Naive thymus-derived CD4-positive, alpha-beta T cell (primary cell): Measurements from ENCODE around the gene DIP2B. TPM values are rescaled to one million over a fixed set of nuclear protein-coding genes. Genes with fewer than 3 reads are reported as not detected.
A peak's percentile ranks its signal among the peaks of the same experiment; 100 is the strongest.

Experiments used
- ATAC-seq: fragments of 150-1000 bp; cut with Tn5 transposase; 2 replicates; pipeline ENCODE4 v1.10.0; 2021; ENCODE audit warnings: mild to moderate bottlenecking, moderate library complexity
- CTCF ChIA-PET: fragments of 350-600 bp; sonication (Branson Sonifier 250); formaldehyde crosslinking; loops from one replicate; lab custom pipeline; 2021; ENCODE audit warnings: antibody characterized with exemption; lab: Charles Lee
- POLR2A ChIA-PET: fragments of 350-600 bp; sonication (Branson Sonifier 250); formaldehyde crosslinking; loops from one replicate; lab custom pipeline; 2021; ENCODE audit warnings: antibody characterized with exemption, inconsistent platforms; lab: Charles Lee
- DNase-seq, 9 donors: peaks; one replicate each; pipeline versions ENCODE4 v3.0.0 to v3.0.0-alpha.2; 2020 to 2022; ENCODE audit warnings: mixed read lengths in 1 of 9
- H3K27ac ChIP-seq: one replicate; pipeline ENCODE4 v1.7.0; 2013; ENCODE audit warnings: mild to moderate bottlenecking, low read depth, low read length, moderate library complexity
- H3K27me3 ChIP-seq, 2 donors: one replicate each; pipeline ENCODE4 v1.7.0; 2013; ENCODE audit warnings: low read length in 2 of 2, mild to moderate bottlenecking in 2 of 2, moderate library complexity in 2 of 2; ENCODE audit not compliant: control insufficient read depth in 2 of 2, insufficient read depth in 2 of 2
- H3K36me3 ChIP-seq, 3 experiments: 1 replicate in 2 of 3; 2 replicates in 1 of 3; pipeline ENCODE4 v1.7.0; 2013; ENCODE audit warnings: low read length in 3 of 3, mild to moderate bottlenecking in 3 of 3, moderate library complexity in 1 of 3; ENCODE audit not compliant: insufficient read depth in 3 of 3, control insufficient read depth in 2 of 3
- H3K4me1 ChIP-seq, 2 donors: one replicate each; pipeline ENCODE4 v1.7.0; 2013; ENCODE audit warnings: low read length in 2 of 2, mild to moderate bottlenecking in 2 of 2, moderate library complexity in 1 of 2; ENCODE audit not compliant: control insufficient read depth in 2 of 2, insufficient read depth in 2 of 2
- H3K4me3 ChIP-seq: 2 replicates; pipeline ENCODE4 v1.7.0; 2013; ENCODE audit warnings: mild to moderate bottlenecking, low read length
- H3K9me3 ChIP-seq, 3 experiments: 1 replicate in 2 of 3; 2 replicates in 1 of 3; pipeline ENCODE4 v1.7.0; 2013; ENCODE audit warnings: low read length in 3 of 3; ENCODE audit not compliant: control insufficient read depth in 2 of 3
- H3K27ac Mint-ChIP-seq, 9 donors: one replicate each; pipeline ENCODE4 v1.8.0; 2020 to 2022; ENCODE audit warnings: mixed read lengths in 9 of 9, mild to moderate bottlenecking in 8 of 9, moderate library complexity in 5 of 9, inconsistent platforms in 2 of 9
- H3K27me3 Mint-ChIP-seq, 5 donors: one replicate each; pipeline ENCODE4 v1.8.0; 2021 to 2022; ENCODE audit warnings: mixed read lengths in 5 of 5, mild to moderate bottlenecking in 1 of 5
- H3K36me3 Mint-ChIP-seq, 5 donors: one replicate each; pipeline ENCODE4 v1.8.0; 2020 to 2022; ENCODE audit warnings: mixed read lengths in 5 of 5, mild to moderate bottlenecking in 3 of 5, inconsistent platforms in 1 of 5
- H3K4me1 Mint-ChIP-seq, 7 donors: one replicate each; pipeline ENCODE4 v1.8.0; 2020 to 2022; ENCODE audit warnings: mixed read lengths in 7 of 7, mild to moderate bottlenecking in 3 of 7, inconsistent platforms in 1 of 7
- H3K4me3 Mint-ChIP-seq, 10 donors: one replicate each; pipeline ENCODE4 v1.8.0; 2020 to 2022; ENCODE audit warnings: mild to moderate bottlenecking in 10 of 10, mixed read lengths in 10 of 10, moderate library complexity in 6 of 10, inconsistent platforms in 2 of 10
- H3K9me3 Mint-ChIP-seq, 11 donors: one replicate each; pipeline ENCODE4 v1.8.0; 2020 to 2022; ENCODE audit warnings: mixed read lengths in 11 of 11, mild to moderate bottlenecking in 4 of 11, inconsistent platforms in 1 of 11, moderate library complexity in 1 of 11
- intact Hi-C, 2 donors: fragments of 100-400 bp; cut with micrococcal nuclease; formaldehyde crosslinking; loops; one replicate each; pipeline ENCODE4 v1.15.1; 2023
- polyA plus RNA-seq, 2 donors: library from polyadenylated mRNA; unstranded; fragments of 300-500 nt; fragmentation: Illumina TruSeq; gene quantifications; one replicate each; pipeline ENCODE4 v1.2.3, GENCODE V29; 2021
- total RNA-seq, 6 experiments: library from RNA in 5 of 6; stranded (reverse) in 5 of 6; gene quantifications; 1 replicate in 5 of 6; 2 replicates in 1 of 6; pipeline ENCODE4 v1.2.3 and lab custom pipeline; 2021 to 2026

Gene DIP2B
- total and polyA plus RNA-seq, 7 experiments from 2014 or later: 10.0 to 41.8 (median 34.3) TPM

DNA sequence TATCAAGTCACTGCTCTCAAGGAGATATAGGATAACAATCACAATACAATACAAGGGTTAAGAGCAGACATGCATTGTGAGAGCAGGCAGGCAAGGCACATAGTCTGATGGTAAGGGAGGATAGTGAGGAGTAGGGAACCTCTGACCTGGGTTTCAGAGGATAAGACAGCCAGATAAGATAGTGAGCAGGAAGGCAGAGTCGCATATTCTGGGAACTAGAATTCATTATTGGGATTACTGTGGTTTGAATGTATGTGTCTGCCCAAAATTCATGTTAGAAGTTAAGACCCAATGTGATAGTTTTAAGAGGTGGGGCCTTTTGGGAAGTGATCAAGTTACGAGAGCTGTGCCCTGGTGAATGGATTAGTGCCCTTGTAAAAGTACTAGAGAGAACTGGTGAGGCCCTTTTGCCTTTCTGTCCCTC, 244.7 kb downstream of the DIP2B start:
- peak overlapping the region in 2 of 9 donors; percentile 15 to 77 for H3K27ac Mint-ChIP-seq
- H3K4me3 Mint-ChIP-seq: no peak overlapping the region
- peaks cover 0 to 3% (median 0%) of the 10 kb centered on the region in 7 donors for H3K4me1 Mint-ChIP-seq
- ChIA-PET POLR2A (no interaction called here), CTCF (interaction anchor here (1.0 kb wide), 1 partner anchor 16 kb away, joined by 3 read pairs; no protein-coding TSS in a partner anchor)
- DNase-seq (no peak), ATAC-seq (no peak)
- H3K9me3 ChIP-seq: no peaks in the 10 kb centered on the region
- no peaks in the 10 kb centered on the region for H3K27me3 Mint-ChIP-seq
- intact Hi-C loops: no loop called here
- no peaks in the 10 kb centered on the region for H3K4me1 ChIP-seq
- no peak overlapping the region for H3K4me3 ChIP-seq
- H3K27me3 ChIP-seq: no peaks in the 10 kb centered on the region
- H3K9me3 Mint-ChIP-seq: peaks cover 0 to under 1% (median 0%) of the 10 kb centered on the region in 11 donors
- H3K36me3 Mint-ChIP-seq: peaks cover 9 to 41% (median 20%) of the 10 kb centered on the region in 5 donors
- peaks cover 0 to 26% (median 0%) of the 10 kb centered on the region in 3 experiments for H3K36me3 ChIP-seq
- no peak overlapping the region for H3K27ac ChIP-seq

DNA sequence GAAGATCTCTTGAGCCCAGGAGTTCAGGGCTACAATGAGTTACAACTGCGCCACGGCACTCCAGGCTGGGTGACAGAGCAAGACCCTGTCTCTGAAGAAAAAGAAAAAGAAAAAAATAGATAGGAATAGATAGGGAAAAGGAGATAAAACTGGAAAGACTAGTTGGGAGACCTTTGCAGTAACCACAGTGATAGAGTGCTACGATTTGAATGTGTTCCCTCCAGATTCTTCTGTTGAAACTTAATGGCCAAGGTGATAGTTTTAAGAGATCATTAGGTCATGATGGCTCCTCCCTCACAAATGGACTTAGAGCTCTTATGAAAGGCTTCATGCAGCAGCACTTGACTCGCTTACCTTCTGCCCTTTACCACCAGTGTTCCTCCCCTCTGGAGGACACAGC, 245.6 kb downstream of the DIP2B start:
- Mint-ChIP-seq H3K27ac (peak overlapping the region in 5 of 9 donors; percentile 3 to 77 (median 60)), H3K9me3 (no peaks in the 10 kb centered on the region), H3K4me1 (peaks cover 0 to 3% (median 0%) of the 10 kb centered on the region in 7 donors), H3K27me3 (no peaks in the 10 kb centered on the region), H3K36me3 (peaks cover 9 to 41% (median 18%) of the 10 kb centered on the region in 5 donors), H3K4me3 (no peak overlapping the region)
- Histone ChIP-seq H3K36me3 (peaks cover 0 to 17% (median 0%) of the 10 kb centered on the region in 3 experiments), H3K4me1 (no peaks in the 10 kb centered on the region), H3K27me3 (no peaks in the 10 kb centered on the region), H3K27ac (no peak overlapping the region), H3K4me3 (no peak overlapping the region), H3K9me3 (no peaks in the 10 kb centered on the region)
- DNase-seq (no peak), ATAC-seq (no peak)
- ChIA-PET POLR2A (no interaction called here), CTCF (no interaction called here)
- intact Hi-C loops: no loop called here

DNA sequence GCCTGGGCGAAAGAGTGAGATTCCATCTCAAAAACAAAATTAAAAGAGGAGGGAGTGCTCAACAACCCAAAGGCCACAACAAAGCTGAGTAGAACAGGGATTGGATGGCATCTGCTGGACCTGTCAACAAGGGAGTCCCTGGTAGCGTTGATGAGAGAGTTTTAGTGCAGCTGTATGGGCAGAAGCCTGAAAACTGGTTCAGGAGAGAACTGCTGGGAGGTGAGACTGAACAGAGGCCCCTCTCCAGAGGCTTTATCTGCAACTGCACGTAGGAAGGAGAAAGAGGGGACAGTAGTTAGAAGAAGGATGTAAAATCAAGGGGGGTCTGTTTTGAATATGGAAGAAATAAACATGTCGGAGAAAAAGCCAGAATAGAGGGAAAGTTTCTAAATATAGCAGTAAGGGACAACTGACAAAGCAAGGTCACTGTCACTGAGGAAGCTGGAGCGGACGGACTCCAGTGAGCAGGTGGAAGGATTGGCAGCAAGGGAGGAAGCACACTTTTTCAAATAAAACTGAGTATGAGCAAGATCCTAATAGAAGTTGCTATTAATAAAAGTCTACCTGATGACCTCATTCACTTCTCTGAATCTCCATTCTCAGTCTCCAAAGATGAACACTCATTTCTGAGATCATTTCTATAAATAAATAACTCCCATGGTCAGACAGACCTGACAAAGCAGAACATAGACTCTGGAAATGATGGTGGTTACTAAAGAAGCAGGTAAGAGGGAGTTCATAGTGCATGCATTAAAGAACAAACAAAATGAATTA, 247.3 kb downstream of the DIP2B start:
- Histone ChIP-seq H3K27me3 (no peaks in the 10 kb centered on the region), H3K9me3 (no peaks in the 10 kb centered on the region), H3K36me3 (peaks cover 0 to 10% (median 0%) of the 10 kb centered on the region in 3 experiments), H3K27ac (no peak overlapping the region), H3K4me1 (no peaks in the 10 kb centered on the region), H3K4me3 (no peak overlapping the region)
- Mint-ChIP-seq H3K4me3 (no peak overlapping the region), H3K36me3 (peaks cover 7 to 31% (median 11%) of the 10 kb centered on the region in 5 donors), H3K9me3 (no peaks in the 10 kb centered on the region), H3K27me3 (no peaks in the 10 kb centered on the region), H3K27ac (peak overlapping the region in 6 of 9 donors; percentile 33 to 62 (median 56)), H3K4me1 (peaks cover 0 to 7% (median 0%) of the 10 kb centered on the region in 7 donors)
- ChIA-PET CTCF (no interaction called here), POLR2A (interaction anchor here (0.7 kb wide), 1 partner anchor 125 kb away, joined by 3 read pairs; no protein-coding TSS in a partner anchor)
- ATAC-seq (no peak), DNase-seq (no peak)
- intact Hi-C loops: no loop called here

DNA sequence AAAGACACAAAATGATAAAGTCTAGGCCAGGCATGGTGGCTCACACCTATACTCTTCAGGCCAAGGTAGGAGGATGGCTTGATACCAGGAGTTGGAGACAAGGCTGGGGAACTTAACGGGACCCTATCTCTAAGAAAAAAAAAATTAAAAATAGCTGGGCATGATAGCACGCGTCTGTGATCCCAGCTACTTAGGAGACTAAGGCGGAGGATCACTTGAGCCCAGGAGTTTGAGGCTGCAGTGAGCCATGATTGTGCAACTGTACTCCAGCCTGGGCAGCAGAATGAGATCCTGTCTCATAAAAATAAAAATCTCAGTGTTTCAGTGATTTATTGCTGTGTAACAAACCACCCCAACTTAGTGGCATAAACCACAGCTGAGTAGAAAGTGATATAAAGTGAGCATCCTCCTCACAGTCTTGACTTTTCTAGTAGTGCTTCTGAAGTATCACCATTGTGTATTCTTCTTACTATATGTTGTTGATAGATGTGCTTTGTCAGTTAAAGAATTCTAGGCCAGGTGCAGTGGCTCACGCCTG, 248.5 kb downstream of the DIP2B start:
- intact Hi-C loops: no loop called here
- H3K27me3 Mint-ChIP-seq: no peaks in the 10 kb centered on the region
- Histone ChIP-seq H3K27me3 (no peaks in the 10 kb centered on the region), H3K4me3 (no peak overlapping the region), H3K9me3 (no peaks in the 10 kb centered on the region), H3K4me1 (no peaks in the 10 kb centered on the region), H3K36me3 (no peaks in the 10 kb centered on the region), H3K27ac (no peak overlapping the region)
- ChIA-PET CTCF (no interaction called here), POLR2A (interaction anchor here (1.0 kb wide), 1 partner anchor 10 kb away, joined by 3 read pairs; no protein-coding TSS in a partner anchor)
- ATAC-seq: no peak
- no peak overlapping the region for H3K4me3 Mint-ChIP-seq
- no peak for DNase-seq
- H3K27ac Mint-ChIP-seq: peak overlapping the region in 2 of 9 donors; percentile 41 to 43
- peaks cover 0 to 7% (median 0%) of the 10 kb centered on the region in 7 donors for H3K4me1 Mint-ChIP-seq
- H3K9me3 Mint-ChIP-seq: no peaks in the 10 kb centered on the region
- peaks cover 3 to 27% (median 7%) of the 10 kb centered on the region in 5 donors for H3K36me3 Mint-ChIP-seq

DNA sequence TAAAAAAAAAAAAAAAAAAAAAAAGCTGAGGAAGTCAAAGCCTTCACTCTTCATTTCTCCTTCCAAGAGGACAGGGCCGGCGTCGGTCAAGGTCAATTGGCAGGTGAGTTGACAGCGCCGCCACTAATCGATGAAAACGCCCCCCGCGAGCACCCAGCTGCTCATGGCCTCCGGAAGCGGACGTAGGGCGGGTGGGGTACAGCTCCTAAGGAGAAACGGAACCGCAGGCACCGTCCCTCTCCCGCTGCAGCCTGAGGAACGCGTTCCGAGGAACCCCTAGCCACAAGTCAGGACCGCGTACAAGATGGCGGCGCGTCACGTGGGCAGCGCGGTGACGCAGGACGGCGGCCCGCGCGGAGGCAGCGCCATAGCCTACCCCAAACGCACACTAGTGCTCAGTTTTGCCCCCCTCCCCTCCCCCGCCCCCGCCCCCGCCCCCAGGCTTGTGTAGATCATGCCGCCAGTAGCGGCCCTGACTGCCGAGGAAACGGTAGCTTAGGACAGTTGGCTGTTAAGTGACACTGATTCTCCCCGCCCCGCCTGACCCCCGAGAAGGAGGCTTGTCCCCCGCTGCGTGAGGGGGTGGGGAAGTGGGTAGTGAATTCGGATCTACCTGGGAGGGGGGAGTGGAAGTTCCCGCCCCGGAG, 259.0 kb downstream of the DIP2B start, which contains the start of gene ATF1:
Gene ATF1, plus strand, starts transcription at position 463 of the 647 bp plus-strand sequence. CDS start 16,045 bp downstream, outside the sequence.
- Histone ChIP-seq H3K27ac (peak within 1 kb of the TSS; percentile 94), H3K4me1 (peaks cover 12 to 14% of the 10 kb centered on the region in 2 donors), H3K9me3 (no peaks in the 10 kb centered on the region), H3K36me3 (peaks cover 0 to 4% (median 0%) of the 10 kb centered on the region in 3 experiments), H3K27me3 (no peaks in the 10 kb centered on the region), H3K4me3 (peak within 1 kb of the TSS; percentile 69)
- DNase-seq (peak; percentile 78 to 92 (median 90)), ATAC-seq (peak; percentile 90)
- Mint-ChIP-seq H3K36me3 (peaks cover 0 to 6% (median 0%) of the 10 kb centered on the region in 5 donors), H3K27ac (peak within 1 kb of the TSS; percentile 92 to 99 (median 98)), H3K4me1 (peaks cover 30 to 51% (median 45%) of the 10 kb centered on the region in 7 donors), H3K9me3 (peaks cover 0 to 9% (median 0%) of the 10 kb centered on the region in 11 donors), H3K27me3 (no peaks in the 10 kb centered on the region), H3K4me3 (peak within 1 kb of the TSS; percentile 89 to 97 (median 91))
- ChIA-PET CTCF (interaction anchor here (0.7 to 2.7 kb wide), 2 partner anchors 55 to 224 kb away, joined by 3 to 23 read pairs; no protein-coding TSS in a partner anchor), POLR2A (interaction anchor here (0.7 to 3.6 kb wide), 19 partner anchors 9 to 1576 kb away, joined by 3 to 33 read pairs (median 3); partner anchors contain the start of genes COX14, CSRNP2, DAZAP2 and SLC11A2)
- intact Hi-C loops: loop anchor here (1.0 to 5.0 kb wide), 14 partner anchors 249 to 1911 kb away; partner anchors contain the start of genes COX14 (in 2 of the 2), CSRNP2 (in 2 of the 2), ATG101 (in 1 of the 2) and BIN2 (in 1 of the 2)
